Activated T-helper 17 cell treated with anti-CD3 and anti-CD28 coated beads, Interleukin-2, amount 50 U/mL, for 72 hours (primary cell): ENCODE measurements around the gene CAMSAP3. TPM values are rescaled to one million over a fixed set of nuclear protein-coding genes. Genes with fewer than 3 reads are reported as not detected.
A peak's percentile ranks its signal among the peaks of the same experiment; 100 is the strongest.

Source experiments
- ATAC-seq: fragments of 150-1000 bp; cut with Tn5 transposase; replicated peaks from 2 replicates; pipeline ENCODE4 v1.10.0; 2021; ENCODE audit warnings: mild to moderate bottlenecking, moderate library complexity
- H3K27ac Mint-ChIP-seq: one replicate; pipeline ENCODE4 v1.8.0; 2022; ENCODE audit warnings: mixed read lengths
- H3K27me3 Mint-ChIP-seq: one replicate; pipeline ENCODE4 v1.8.0; 2022; ENCODE audit warnings: mixed read lengths
- H3K36me3 Mint-ChIP-seq: one replicate; pipeline ENCODE4 v1.8.0; 2022; ENCODE audit warnings: low read depth, mild to moderate bottlenecking, mixed read lengths
- H3K4me1 Mint-ChIP-seq: one replicate; pipeline ENCODE4 v1.8.0; 2022; ENCODE audit warnings: mixed read lengths
- H3K4me3 Mint-ChIP-seq: one replicate; pipeline ENCODE4 v1.8.0; 2022; ENCODE audit warnings: mild to moderate bottlenecking, mixed read lengths
- H3K9me3 Mint-ChIP-seq: one replicate; pipeline ENCODE4 v1.8.0; 2022; ENCODE audit warnings: mixed read lengths
- total RNA-seq, 2 donors: library from RNA; stranded (reverse); gene quantifications; one replicate each; pipeline ENCODE4 v1.2.3, GENCODE V29; 2022

The CAMSAP3 gene
- total RNA-seq, 2 donors from 2014 or later: 0.11 to 0.37 TPM

- H3K36me3 Mint-ChIP-seq: no peaks in the 10 kb centered on the region
- peak overlapping the region; percentile 82 for H3K27ac Mint-ChIP-seq
- no peaks in the 10 kb centered on the region for H3K27me3 Mint-ChIP-seq
- peak overlapping the region; percentile 80 for H3K4me3 Mint-ChIP-seq
- peak; percentile 93 for ATAC-seq
- H3K9me3 Mint-ChIP-seq: no peaks in the 10 kb centered on the region
- H3K4me1 Mint-ChIP-seq: peaks cover 11% of the 10 kb centered on the region
Observed at GRCh38 chr19:7652061-7652641, 56.5 kb downstream of the CAMSAP3 start.

DNA sequence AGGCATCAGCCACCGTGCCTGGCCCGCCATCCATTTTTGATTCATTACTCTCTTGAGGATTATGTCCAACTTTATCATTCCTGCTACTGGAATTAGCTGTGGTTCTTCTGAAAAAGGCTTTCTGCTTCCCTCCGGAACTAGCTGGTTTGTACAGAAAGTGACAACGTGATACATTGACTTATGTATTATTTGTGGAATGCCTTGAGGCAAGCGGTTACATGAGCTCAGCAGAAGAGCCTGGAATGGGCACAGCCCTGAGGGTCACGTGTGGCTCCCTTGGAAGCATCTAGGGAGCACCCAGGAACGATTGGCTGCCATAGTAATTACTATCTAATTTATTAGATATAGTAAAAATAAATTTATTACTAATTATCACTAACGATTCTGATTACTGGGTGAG is 58.7 kb downstream of the CAMSAP3 start:
- ATAC-seq: no peak
- no peak overlapping the region for H3K4me3 Mint-ChIP-seq
- H3K27ac Mint-ChIP-seq: no peak overlapping the region
- H3K9me3 Mint-ChIP-seq: no peaks in the 10 kb centered on the region
- H3K27me3 Mint-ChIP-seq: no peaks in the 10 kb centered on the region
- peaks cover 11% of the 10 kb centered on the region for H3K4me1 Mint-ChIP-seq
- no peaks in the 10 kb centered on the region for H3K36me3 Mint-ChIP-seq

GRCh38 chr19:7655581-7655980 is 59.9 kb downstream of the CAMSAP3 start:
- H3K27ac Mint-ChIP-seq: no peak overlapping the region
- H3K9me3 Mint-ChIP-seq: no peaks in the 10 kb centered on the region
- no peaks in the 10 kb centered on the region for H3K27me3 Mint-ChIP-seq
- H3K4me1 Mint-ChIP-seq: peaks cover 11% of the 10 kb centered on the region
- no peaks in the 10 kb centered on the region for H3K36me3 Mint-ChIP-seq
- ATAC-seq: no peak
- no peak overlapping the region for H3K4me3 Mint-ChIP-seq

GRCh38 chr19:7657131-7657751 is 61.6 kb downstream of the CAMSAP3 start:
- H3K4me1 Mint-ChIP-seq: peaks cover 9% of the 10 kb centered on the region
- H3K9me3 Mint-ChIP-seq: no peaks in the 10 kb centered on the region
- peak overlapping the region; percentile 28 for H3K27ac Mint-ChIP-seq
- H3K4me3 Mint-ChIP-seq: peak overlapping the region; percentile 75
- peak; percentile 81 for ATAC-seq
- H3K36me3 Mint-ChIP-seq: no peaks in the 10 kb centered on the region
- H3K27me3 Mint-ChIP-seq: no peaks in the 10 kb centered on the region

DNA sequence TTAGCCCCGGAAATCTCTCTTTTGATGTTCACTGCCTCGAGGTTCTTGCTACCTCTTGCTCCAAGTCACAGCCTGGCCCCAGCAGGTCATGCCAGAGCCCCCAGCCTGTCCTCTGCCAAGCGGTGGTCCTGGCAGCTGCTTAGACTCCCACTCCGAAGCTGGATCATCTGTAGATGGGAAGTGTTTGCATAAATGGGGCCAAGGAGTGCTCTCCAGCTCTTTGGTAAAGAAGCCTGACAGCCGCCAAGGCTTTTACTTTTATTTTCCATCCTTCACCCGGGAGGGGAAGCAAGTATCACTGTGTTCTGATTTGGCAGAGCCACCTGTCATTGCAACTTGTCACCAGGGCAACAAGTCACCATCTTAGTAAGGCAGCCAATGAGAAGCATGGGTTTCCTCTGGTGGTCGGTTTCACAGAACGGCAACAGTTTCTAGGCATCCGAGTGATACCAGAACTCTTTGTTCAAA is 62.6 kb downstream of the CAMSAP3 start:
- Mint-ChIP-seq H3K36me3 (no peaks in the 10 kb centered on the region), H3K4me3 (peak overlapping the region; percentile 75), H3K27me3 (no peaks in the 10 kb centered on the region), H3K4me1 (peaks cover under 1% of the 10 kb centered on the region), H3K27ac (peak overlapping the region; percentile 74), H3K9me3 (no peaks in the 10 kb centered on the region)
- ATAC-seq: peak; percentile 88

- H3K4me3 Mint-ChIP-seq: no peak overlapping the region
- no peaks in the 10 kb centered on the region for H3K9me3 Mint-ChIP-seq
- no peak for ATAC-seq
- H3K27me3 Mint-ChIP-seq: peaks cover 3% of the 10 kb centered on the region
- no peaks in the 10 kb centered on the region for H3K4me1 Mint-ChIP-seq
- no peaks in the 10 kb centered on the region for H3K36me3 Mint-ChIP-seq
- H3K27ac Mint-ChIP-seq: no peak overlapping the region
Observed at GRCh38 chr19:7661744-7662538, 66.3 kb downstream of the CAMSAP3 start.

DNA sequence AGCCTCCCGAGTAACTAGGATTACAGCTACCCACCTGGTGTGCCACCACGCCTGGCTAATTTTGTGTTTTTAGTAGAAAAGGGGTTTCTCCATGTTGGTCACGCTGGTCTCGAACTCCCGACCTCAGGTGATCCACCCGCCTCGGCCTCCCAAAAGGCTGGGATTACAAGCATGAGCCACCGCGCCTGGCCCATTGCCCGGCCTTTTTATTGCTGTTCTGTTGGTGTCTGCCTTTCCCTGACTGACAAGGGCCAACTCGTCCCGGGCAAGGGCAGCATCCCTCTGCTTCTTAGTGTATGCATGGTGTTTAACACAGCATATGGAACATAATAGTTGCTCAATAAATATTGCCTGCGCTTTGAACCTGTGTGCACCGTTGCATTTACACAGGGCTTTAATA is 67.0 kb downstream of the CAMSAP3 start:
- Mint-ChIP-seq H3K9me3 (no peaks in the 10 kb centered on the region), H3K4me1 (no peaks in the 10 kb centered on the region), H3K4me3 (no peak overlapping the region), H3K27me3 (peaks cover 5% of the 10 kb centered on the region), H3K27ac (no peak overlapping the region), H3K36me3 (no peaks in the 10 kb centered on the region)
- no peak for ATAC-seq

DNA sequence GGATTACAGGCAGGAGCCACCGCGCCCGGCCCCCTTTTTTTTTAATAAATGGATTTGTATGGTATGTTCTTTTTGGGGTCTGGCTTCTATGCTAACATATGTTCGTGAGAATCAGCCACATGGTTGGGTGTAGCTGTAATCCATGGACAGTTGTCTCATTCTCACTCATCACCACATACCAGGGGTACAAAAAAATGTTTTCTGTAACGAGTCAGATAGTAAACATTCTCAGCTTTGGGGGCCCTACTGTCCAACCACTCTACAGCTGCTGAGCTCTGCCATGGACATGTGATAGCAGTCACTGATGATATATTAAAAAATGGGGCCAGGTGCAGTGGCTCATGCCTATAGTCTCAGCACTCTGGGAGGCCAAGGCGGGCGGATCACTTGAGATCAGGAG is 68.0 kb downstream of the CAMSAP3 start:
- no peaks in the 10 kb centered on the region for H3K4me1 Mint-ChIP-seq
- ATAC-seq: no peak

GRCh38 chr19:7665076-7665475 is 69.4 kb downstream of the CAMSAP3 start:
- Mint-ChIP-seq H3K27ac (no peak overlapping the region), H3K4me3 (no peak overlapping the region), H3K36me3 (no peaks in the 10 kb centered on the region), H3K9me3 (no peaks in the 10 kb centered on the region), H3K27me3 (peaks cover 10% of the 10 kb centered on the region), H3K4me1 (no peaks in the 10 kb centered on the region)
- no peak for ATAC-seq

More for the DNA sequence above, 68.0 kb downstream of the CAMSAP3 start:
- H3K27ac Mint-ChIP-seq: no peak overlapping the region
- H3K9me3 Mint-ChIP-seq: no peaks in the 10 kb centered on the region
- no peak overlapping the region for H3K4me3 Mint-ChIP-seq
- no peaks in the 10 kb centered on the region for H3K36me3 Mint-ChIP-seq
- H3K27me3 Mint-ChIP-seq: peaks cover 5% of the 10 kb centered on the region

Other genes with a start within 250 kb of the CAMSAP3 start
- gene ARHGEF18, start 246.9 kb upstream of the CAMSAP3 start, total RNA-seq: 10 to 100 TPM; 47.8 to 58.6 TPM
- gene PEX11G, start 106.8 kb upstream of the CAMSAP3 start, total RNA-seq: under 1 TPM in 1 of 2 donors, not detected in 1; 0.66 TPM
- 1 to 10 TPM; 2.9 to 3.1 TPM for gene ZNF358, start 79.8 kb upstream of the CAMSAP3 start, total RNA-seq
- gene MCOLN1, start 73.2 kb upstream of the CAMSAP3 start, total RNA-seq: 10 to 100 TPM; 10.0 to 15.3 TPM
- gene PNPLA6, start 60.1 kb upstream of the CAMSAP3 start, total RNA-seq: 100 to 1,000 TPM; 146 to 163 TPM
- 10 to 100 TPM; 39.0 to 53.8 TPM for gene XAB2, start 33.7 kb downstream of the CAMSAP3 start, total RNA-seq
- 10 to 100 TPM; 90.1 to 93.7 TPM for gene PET100, start 33.9 kb downstream of the CAMSAP3 start, total RNA-seq
- gene PCP2, start 37.9 kb downstream of the CAMSAP3 start, total RNA-seq: 10 to 100 TPM in 1 of 2 donors, 1 to 10 TPM in 1; 3.6 to 19.5 TPM
- gene STXBP2, start 41.2 kb downstream of the CAMSAP3 start, total RNA-seq: 100 to 1,000 TPM; 113 to 154 TPM
- not detected for gene RETN, start 73.2 kb downstream of the CAMSAP3 start, total RNA-seq
- gene MCEMP1, start 81.2 kb downstream of the CAMSAP3 start, total RNA-seq: not detected
- gene TRAPPC5, start 85.0 kb downstream of the CAMSAP3 start, total RNA-seq: 10 to 100 TPM; 61.8 to 82.5 TPM
- gene FCER2, start 106.3 kb downstream of the CAMSAP3 start, total RNA-seq: 1 to 10 TPM in 1 of 2 donors, under 1 TPM in 1; 0.65 to 2.8 TPM
- not detected for gene CLEC4G, start 136.2 kb downstream of the CAMSAP3 start, total RNA-seq
- not detected for gene CD209, start 151.7 kb downstream of the CAMSAP3 start, total RNA-seq
- gene CLEC4M, start 167.4 kb downstream of the CAMSAP3 start, total RNA-seq: not detected
- 1 to 10 TPM; 3.6 to 4.5 TPM for gene EVI5L, start 234.4 kb downstream of the CAMSAP3 start, total RNA-seq